Adrenal gland (tissue), 12 donors: Measurements from ENCODE around the gene OMP. TPM values are rescaled to one million over a fixed set of nuclear protein-coding genes. Genes with fewer than 3 reads are reported as not detected.

ENCODE experiments used
- DNase-seq, 7 donors: peaks; one replicate each; pipeline ENCODE4 v3.0.0-alpha.2; 2019 to 2020
- H3K27ac ChIP-seq, 5 donors: fragments of 200-600 bp; sonication (generic) in 4 of 5; 1 replicate in 3 of 5; 2 replicates in 2 of 5; pipeline versions ENCODE4 v1.5.1 to v1.8.0; 2016 to 2020; ENCODE audit warnings: mild to moderate bottlenecking in 1 of 5
- H3K27me3 ChIP-seq: fragments of 200-600 bp; 2 replicates; pipeline ENCODE4 v1.8.0; 2021
- H3K36me3 ChIP-seq, 2 donors: fragments of 200-600 bp; replicated peaks in 1 of 2; 1 replicate in 1 of 2; 2 replicates in 1 of 2; pipeline versions ENCODE4 v1.5.1 to v1.8.0; 2018 to 2022
- H3K4me1 ChIP-seq, 2 donors: fragments of 200-600 bp; replicated peaks in 1 of 2; 1 replicate in 1 of 2; 2 replicates in 1 of 2; pipeline versions ENCODE4 v1.5.1 to v1.8.0; 2018 to 2021
- H3K4me3 ChIP-seq, 4 donors: fragments of 200-600 bp; sonication (generic) in 3 of 4; one replicate each; pipeline ENCODE4 v1.5.1; 2016 to 2018
- H3K9me3 ChIP-seq, 3 donors: fragments of 200-600 bp; sonication (generic) in 1 of 3; replicated peaks in 1 of 3; 1 replicate in 2 of 3; 2 replicates in 1 of 3; pipeline versions ENCODE4 v1.5.1 to v1.8.0; 2016 to 2021
- POLR2A ChIP-seq, 2 donors: fragments of 450-650 bp; IDR thresholded peaks; one replicate each; pipeline ENCODE4 v1.6.1; 2017; ENCODE audit warnings: antibody characterized with exemption in 2 of 2, mild to moderate bottlenecking in 2 of 2, moderate library complexity in 1 of 2
- WGBS, 4 donors: extraction: QIAGEN DNeasy Blood & Tissue Kit in 2 of 4; methylation state at CpG; one replicate each; pipeline versions ENCODE4 v1.1.5 to v1.1.7; 2013 to 2017; 5-methylcytosine and 5-hydroxymethylcytosine counted together
- intact Hi-C, 2 donors: fragments of 100-400 bp; cut with DNase I; formaldehyde crosslinking; loops; one replicate each; pipeline versions ENCODE4 v1.14.1 to v1.15.0; 2022 to 2023
- polyA plus RNA-seq, 3 donors: library from polyadenylated mRNA; stranded (reverse); fragments of 200-250 nt in 2 of 3; fragments of 350-450 nt in 1 of 3; fragmentation: Illumina TruSeq in 1 of 3; extraction: RNeasy Lipid Tissue Mini Kit (QIAGEN cat#74804) in 1 of 3; gene quantifications; one replicate each; pipeline ENCODE4 v1.2.3, GENCODE V29; 2013 to 2014
- total RNA-seq, 9 donors: library from RNA; depleted of rRNA in 4 of 9; stranded (reverse); fragments of >200 nt in 4 of 9; fragments of 120-200 nt in 1 of 9; fragmentation: NEBNext Ultra II Directional in 1 of 9; extraction: Animal tissue kit (Norgen Biotek cat#: 25700) in 1 of 9; gene quantifications; one replicate each; pipeline versions ENCODE4 v1.1.0 to v1.2.4, GENCODE V29; 2013 to 2023
- TF ChIP-seq, protein P1 (sequence below), 6 experiments: fragments of 450-650 bp in 4 of 6; fragments of 200-600 bp in 2 of 6; sonication (generic) in 1 of 6; IDR thresholded peaks; 1 replicate in 5 of 6; 2 replicates in 1 of 6; pipeline versions ENCODE4 v1.5.1 to v1.8.0; 2016 to 2021; ENCODE audit warnings: antibody characterized with exemption in 6 of 6, mild to moderate bottlenecking in 2 of 6, moderate library complexity in 1 of 6
- donor health status: healthy with polysubstance abuse.
- donor health status: Bipolar disorder and iron deficiency.
- donor health status: DM: yes; HTN: yes; CAD: no.
- donor health status: DM: no; HTN: no; CAD: no.
- donor health status: DM: no; HTN: no; CAD: no.
- donor health status: DM: yes; HTN: yes; CAD: no.

OMP gene
- total and polyA plus RNA-seq, 12 donors = 0.50 to 1.6 (median 0.92) TPM; not detected in 9

DNA sequence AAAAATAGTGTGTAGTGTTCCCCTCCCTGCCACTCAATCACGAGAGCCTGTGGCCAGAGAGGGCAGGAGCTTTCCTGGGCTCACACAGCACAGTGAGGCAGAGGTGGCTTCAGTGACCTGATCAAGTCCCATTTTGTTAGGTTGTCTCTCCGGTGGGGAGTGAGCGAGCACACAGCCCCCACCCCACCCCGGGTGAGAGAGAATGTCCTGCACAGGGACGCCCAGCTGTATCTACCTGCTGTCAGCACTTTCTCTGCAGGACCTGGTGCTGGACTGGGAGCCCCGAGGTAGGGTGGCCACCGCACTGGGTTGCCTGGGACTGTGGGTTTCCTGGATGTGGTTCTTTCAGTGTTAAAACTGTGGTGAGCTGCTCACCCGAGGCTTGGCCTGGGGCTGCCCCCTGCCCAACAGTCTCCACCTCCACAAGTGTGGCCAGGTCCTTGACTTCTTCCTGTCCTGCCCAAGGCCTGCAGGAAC lies 29.8 kb upstream of the OMP start:
- intact Hi-C loops = no loop called here
- H3K27ac ChIP-seq = peak overlapping the region; percentile 87 to 98 (median 93)
- no peaks in the 10 kb centered on the region for H3K9me3 ChIP-seq
- no peak overlapping the region for H3K4me3 ChIP-seq
- no peaks in the 10 kb centered on the region for H3K36me3 ChIP-seq
- peak in 2 of 7 donors; percentile 19 for DNase-seq
- no peak for TF ChIP-seq POLR2A (IDR thresholded peaks at IDR 0.05)
- TF ChIP-seq, protein P1, sequence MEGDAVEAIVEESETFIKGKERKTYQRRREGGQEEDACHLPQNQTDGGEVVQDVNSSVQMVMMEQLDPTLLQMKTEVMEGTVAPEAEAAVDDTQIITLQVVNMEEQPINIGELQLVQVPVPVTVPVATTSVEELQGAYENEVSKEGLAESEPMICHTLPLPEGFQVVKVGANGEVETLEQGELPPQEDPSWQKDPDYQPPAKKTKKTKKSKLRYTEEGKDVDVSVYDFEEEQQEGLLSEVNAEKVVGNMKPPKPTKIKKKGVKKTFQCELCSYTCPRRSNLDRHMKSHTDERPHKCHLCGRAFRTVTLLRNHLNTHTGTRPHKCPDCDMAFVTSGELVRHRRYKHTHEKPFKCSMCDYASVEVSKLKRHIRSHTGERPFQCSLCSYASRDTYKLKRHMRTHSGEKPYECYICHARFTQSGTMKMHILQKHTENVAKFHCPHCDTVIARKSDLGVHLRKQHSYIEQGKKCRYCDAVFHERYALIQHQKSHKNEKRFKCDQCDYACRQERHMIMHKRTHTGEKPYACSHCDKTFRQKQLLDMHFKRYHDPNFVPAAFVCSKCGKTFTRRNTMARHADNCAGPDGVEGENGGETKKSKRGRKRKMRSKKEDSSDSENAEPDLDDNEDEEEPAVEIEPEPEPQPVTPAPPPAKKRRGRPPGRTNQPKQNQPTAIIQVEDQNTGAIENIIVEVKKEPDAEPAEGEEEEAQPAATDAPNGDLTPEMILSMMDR (IDR thresholded peaks at IDR 0.05) = no peak
- H3K27me3 ChIP-seq = no peaks in the 10 kb centered on the region
- peaks cover 29 to 49% of the 10 kb centered on the region in 2 donors for H3K4me1 ChIP-seq
- WGBS, 4 donors = 0 to 46% (median 41%) methylated on average over 1 to 8 of the region's 8 CpGs; no CpG with 5 or more reads in 1 of the 4 donors

DNA sequence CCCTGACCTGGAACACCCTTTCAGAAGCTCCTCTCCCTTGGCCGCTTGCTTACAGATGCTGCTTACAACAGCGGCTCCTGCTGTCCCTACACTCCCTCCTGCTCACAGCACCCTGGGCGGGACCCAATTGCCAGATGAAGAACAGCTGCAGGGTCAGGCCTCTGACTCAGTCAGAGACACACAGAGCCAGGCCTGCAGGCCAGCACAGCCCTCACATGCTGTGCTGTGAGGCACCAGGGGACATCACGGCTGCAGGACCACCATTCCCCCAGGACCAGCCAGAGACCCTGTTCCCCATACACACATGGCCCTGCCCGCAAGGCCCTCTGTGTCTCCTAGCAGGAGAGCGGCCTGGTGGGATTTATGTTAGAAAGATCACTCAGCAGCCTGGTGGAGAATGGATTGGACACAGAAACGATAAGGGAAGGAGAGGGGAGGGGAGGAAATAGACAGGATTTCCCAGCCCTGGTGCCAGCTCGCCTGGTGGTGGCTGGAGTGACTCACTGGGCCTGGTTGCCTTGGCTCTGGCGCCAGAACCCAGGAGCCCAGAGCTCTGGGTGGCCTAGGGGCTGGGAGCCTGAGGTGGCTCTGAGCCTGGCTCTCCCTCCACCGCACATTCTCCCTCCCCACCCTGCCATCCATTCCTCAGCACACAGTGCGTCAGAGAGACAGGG lies 29.2 kb upstream of the OMP start:
- Histone ChIP-seq H3K4me1 (peaks cover 29 to 45% of the 10 kb centered on the region in 2 donors), H3K4me3 (no peak overlapping the region), H3K36me3 (no peaks in the 10 kb centered on the region), H3K9me3 (no peaks in the 10 kb centered on the region), H3K27ac (peak overlapping the region; percentile 87 to 98 (median 93)), H3K27me3 (no peaks in the 10 kb centered on the region)
- TF ChIP-seq POLR2A (IDR thresholded peaks at IDR 0.05) = peak; percentile 27 to 87
- TF ChIP-seq, protein P1 (IDR thresholded peaks at IDR 0.05) = peak; percentile 35 to 70 (median 52)
- DNase-seq = peak; percentile 89 to 98 (median 96)
- 19 to 24% (median 20%) methylated on average over 6 to 11 of the region's 11 CpGs for WGBS, 4 donors
- intact Hi-C loops = no loop called here

DNA sequence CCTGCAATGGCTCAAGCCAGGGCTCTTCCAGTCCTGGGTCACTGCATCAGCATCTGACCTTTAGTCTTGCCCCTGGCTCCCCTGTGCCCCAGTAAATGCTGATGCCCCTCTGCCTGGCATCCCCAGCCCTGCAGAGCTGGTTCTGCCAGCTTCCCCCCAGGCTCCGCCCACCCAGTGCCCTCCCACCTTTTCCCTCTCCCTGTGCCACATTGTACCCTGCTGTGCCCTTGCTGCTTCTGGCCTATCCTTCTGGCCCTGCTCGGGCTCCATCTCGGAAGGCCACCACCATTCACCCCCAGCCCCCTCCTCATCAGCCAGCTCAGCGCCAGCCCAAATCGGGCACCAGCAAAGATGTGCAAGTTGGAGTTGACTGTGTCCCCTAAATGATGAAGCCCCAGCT lies 28.4 kb upstream of the OMP start:
- peak in 4 of 7 donors; percentile 25 to 54 (median 32) for DNase-seq
- intact Hi-C loops = no loop called here
- Histone ChIP-seq H3K36me3 (no peaks in the 10 kb centered on the region), H3K9me3 (no peaks in the 10 kb centered on the region), H3K4me1 (peaks cover 29 to 39% of the 10 kb centered on the region in 2 donors), H3K27me3 (no peaks in the 10 kb centered on the region), H3K4me3 (no peak overlapping the region), H3K27ac (peak overlapping the region; percentile 87 to 98 (median 93))
- WGBS, 4 donors = 71 to 80% (median 72%) methylated on average over 5 of the region's 5 CpGs
- TF ChIP-seq POLR2A (IDR thresholded peaks at IDR 0.05) = no peak
- TF ChIP-seq, protein P1 (IDR thresholded peaks at IDR 0.05) = no peak

DNA sequence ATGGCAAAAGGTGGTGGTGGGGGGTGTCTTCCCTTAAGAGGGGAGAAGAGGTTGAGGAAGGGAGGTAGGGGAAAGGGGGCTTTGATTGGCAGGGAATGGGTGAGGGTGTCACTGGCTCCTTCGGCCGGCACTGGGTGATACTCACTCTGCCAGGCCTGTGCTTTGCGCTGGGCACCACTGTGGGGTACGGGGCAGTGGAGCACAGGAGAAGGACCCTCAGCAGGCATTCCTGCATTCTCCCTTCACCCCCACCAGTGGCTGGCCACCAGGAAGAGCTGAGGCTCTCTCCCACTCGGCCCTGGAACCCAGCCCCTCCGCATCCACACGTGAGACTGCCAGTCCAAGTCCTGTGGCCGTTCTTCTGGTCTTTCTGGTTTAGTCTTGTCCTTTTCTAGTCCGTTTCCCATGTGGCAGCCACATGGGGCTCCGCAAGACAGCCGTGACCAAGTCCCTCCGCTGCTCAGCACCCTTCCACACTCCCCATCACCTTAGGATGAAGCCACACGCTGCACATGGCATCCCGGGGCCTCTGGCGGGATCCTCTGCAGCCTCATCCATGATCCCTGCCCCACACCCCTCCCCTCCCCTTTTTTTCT lies 27.9 kb upstream of the OMP start:
- intact Hi-C loops = no loop called here
- H3K4me1 ChIP-seq = peaks cover 29 to 39% of the 10 kb centered on the region in 2 donors
- H3K36me3 ChIP-seq = no peaks in the 10 kb centered on the region
- peak in 3 of 7 donors; percentile 13 to 20 (median 20) for DNase-seq
- no peaks in the 10 kb centered on the region for H3K9me3 ChIP-seq
- no peak overlapping the region for H3K4me3 ChIP-seq
- H3K27ac ChIP-seq = peak overlapping the region; percentile 87 to 98 (median 93)
- no peaks in the 10 kb centered on the region for H3K27me3 ChIP-seq
- no peak for TF ChIP-seq POLR2A (IDR thresholded peaks at IDR 0.05)
- TF ChIP-seq, protein P1 (IDR thresholded peaks at IDR 0.05) = no peak
- WGBS, 4 donors = 83 to 93% (median 90%) methylated on average over 12 to 15 of the region's 15 CpGs
